HepG2 (cell line): ENCODE measurements around the gene CTSZ. TPM values are rescaled to one million over a fixed set of nuclear protein-coding genes. Genes with fewer than 3 reads are reported as not detected.

Experiments used
- ATAC-seq: fragments of 200-7000 bp; cut with Tn5 transposase; 3 replicates; pipeline ENCODE4 v1.9.1; 2020; ENCODE audit warnings: mild to moderate bottlenecking, moderate library complexity
- BruUV-seq: library from RNA; stranded (reverse); fragments of 400-500 nt; replicated peaks from 2 replicates; lab custom pipeline; 2021; lab: Mats Ljungman, UMichigan
- CTCF ChIA-PET: fragments of 300-600 bp; formaldehyde crosslinking; extraction: SDS; loops from one replicate; lab custom pipeline; 2021; ENCODE audit warnings: low total read pairs, inconsistent platforms, low intra/inter-chr PET ratio; lab: Yijun Ruan, JAX
- POLR2A ChIA-PET: fragments of 350-600 bp; sonication (Branson Sonifier 250); formaldehyde crosslinking; loops from one replicate; lab custom pipeline; 2020; ENCODE audit warnings: antibody characterized with exemption, inconsistent platforms; lab: Yijun Ruan, JAX
- DNase-seq: peaks from one replicate; pipeline ENCODE4 v3.0.0-alpha.2; 2015; ENCODE audit warnings: low spot score
- FAIRE-seq: peaks from 3 replicates; lab custom pipeline; 2011; peaks lifted over from hg19 to GRCh38; lab: Jason Lieb, UNC
- H2AFZ ChIP-seq: one replicate; pipeline ENCODE4 v1.6.1; 2011; ENCODE audit warnings: low read length, inconsistent platforms
- H3K27ac ChIP-seq: fragments of 300-600 bp; 3 replicates; pipeline ENCODE4 v1.8.0; 2011; ENCODE audit warnings: mixed run types, mild to moderate bottlenecking, mixed read lengths, low read length, inconsistent platforms; ENCODE audit not compliant: insufficient read depth; ENCODE audit errors: extremely low read length
- H3K27me3 ChIP-seq, 2 experiments: fragments of 200-600 bp in 1 of 2; 2 replicates in 1 of 2; 3 replicates in 1 of 2; pipeline versions ENCODE4 v1.6.0 to v1.8.0; 2011; ENCODE audit warnings: low read length in 2 of 2, mild to moderate bottlenecking in 2 of 2, moderate library complexity in 2 of 2, inconsistent platforms in 1 of 2; ENCODE audit not compliant: insufficient read depth in 2 of 2, control insufficient read depth in 1 of 2
- H3K36me3 ChIP-seq, 2 experiments: fragments of 200-600 bp in 1 of 2; replicated peaks in 1 of 2; 2 replicates in 1 of 2; 3 replicates in 1 of 2; pipeline versions ENCODE4 v1.5.1 to v1.8.0; 2011; ENCODE audit warnings: low read length in 2 of 2, inconsistent platforms in 1 of 2; ENCODE audit not compliant: insufficient read depth in 2 of 2, control insufficient read depth in 1 of 2
- H3K4me1 ChIP-seq: 2 replicates; pipeline ENCODE4 v1.5.1; 2012; ENCODE audit warnings: low read length, inconsistent platforms; ENCODE audit not compliant: insufficient read depth
- H3K4me2 ChIP-seq: 2 replicates; pipeline ENCODE4 v1.6.0; 2011; ENCODE audit warnings: low read depth, low read length, inconsistent platforms
- H3K4me3 ChIP-seq, 3 experiments: fragments of 200-600 bp in 1 of 3; sonication (generic), shearing (Covaris generic) in 1 of 3; replicated peaks in 1 of 3; 2 replicates each; pipeline ENCODE4 v1.5.1; 2011 to 2016; ENCODE audit warnings: low read length in 3 of 3, inconsistent platforms in 2 of 3, low read depth in 2 of 3, mild to moderate bottlenecking in 2 of 3, control low read depth in 1 of 3, mixed read lengths in 1 of 3; ENCODE audit not compliant: insufficient read depth in 1 of 3
- H3K79me2 ChIP-seq: one replicate; pipeline ENCODE4 v1.6.1; 2011; ENCODE audit warnings: low read length, inconsistent platforms; ENCODE audit not compliant: insufficient read depth
- H3K9ac ChIP-seq: 2 replicates; pipeline ENCODE4 v1.6.0; 2011; ENCODE audit warnings: mild to moderate bottlenecking, low read depth, low read length, inconsistent platforms; ENCODE audit not compliant: insufficient read depth
- H3K9me3 ChIP-seq: 2 replicates; pipeline ENCODE4 v1.5.1; 2012; ENCODE audit warnings: mild to moderate bottlenecking, low read length
- H4K20me1 ChIP-seq: 2 replicates; pipeline ENCODE4 v1.6.0; 2011; ENCODE audit warnings: inconsistent platforms, mild to moderate bottlenecking, low read length, moderate library complexity; ENCODE audit not compliant: insufficient read depth
- BRF2 ChIP-seq: sonication (generic); formaldehyde crosslinking; IDR thresholded peaks from 2 replicates; pipeline ENCODE4 v1.8.1; 2022; ENCODE audit warnings: mild to moderate bottlenecking, missing genetic modification reagents
- GATAD1 ChIP-seq: IDR thresholded peaks from 2 replicates; pipeline ENCODE4 v1.6.1; 2016; ENCODE audit warnings: missing genetic modification reagents, missing compliant biosample characterization
- SNRNP70 ChIP-seq: fragments of 200-400 bp; formaldehyde crosslinking; IDR thresholded peaks from 2 replicates; pipeline ENCODE4 v1.6.1; 2017; ENCODE audit warnings: mild to moderate bottlenecking, low read depth, low read length, moderate library complexity
- ZNF230 ChIP-seq: sonication (generic); formaldehyde crosslinking; IDR thresholded peaks from 2 replicates; pipeline ENCODE4 v1.4.0; 2020; ENCODE audit warnings: mild to moderate bottlenecking, missing genetic modification reagents
- ZNF414 ChIP-seq: sonication (generic); formaldehyde crosslinking; IDR thresholded peaks from 2 replicates; pipeline ENCODE4 v1.5.0; 2020; ENCODE audit warnings: missing genetic modification reagents
- ZNF552 ChIP-seq: sonication (generic); formaldehyde crosslinking; IDR thresholded peaks from 2 replicates; pipeline ENCODE4 v1.9.0; 2022; ENCODE audit warnings: missing genetic modification reagents, mild to moderate bottlenecking, borderline replicate concordance
- ZNF556 ChIP-seq: sonication (generic); formaldehyde crosslinking; IDR thresholded peaks from 2 replicates; pipeline ENCODE4 v1.4.0; 2020; ENCODE audit warnings: mild to moderate bottlenecking, missing genetic modification reagents, borderline replicate concordance
- ZNF816 ChIP-seq: sonication (generic); formaldehyde crosslinking; IDR thresholded peaks from 2 replicates; pipeline ENCODE4 v1.8.0; 2022; ENCODE audit warnings: missing genetic modification reagents, mild to moderate bottlenecking, borderline replicate concordance
- ZSCAN30 ChIP-seq: sonication (generic); formaldehyde crosslinking; IDR thresholded peaks from 2 replicates; pipeline ENCODE4 v1.5.0; 2020; ENCODE audit warnings: mild to moderate bottlenecking, missing genetic modification reagents
- ZSCAN9 ChIP-seq: IDR thresholded peaks from 2 replicates; pipeline ENCODE4 v1.6.1; 2016; ENCODE audit warnings: borderline replicate concordance
- ZXDC ChIP-seq: sonication (generic); formaldehyde crosslinking; IDR thresholded peaks from 2 replicates; pipeline ENCODE4 v1.5.0; 2020; ENCODE audit warnings: mild to moderate bottlenecking, missing genetic modification reagents
- WGBS: methylation state at CpG from one replicate; pipeline ENCODE4 v1.1.6; 2017; ENCODE audit warnings: low lambda C conversion rate; 5-methylcytosine and 5-hydroxymethylcytosine counted together
- in situ Hi-C: cut with HindIII; loops from 2 replicates; pipeline ENCODE4 v1.10.0; 2017; ENCODE audit warnings: low pct_unique_long_range_greater_than_20kb; ENCODE audit not compliant: extremely low pct_ligation_motif_present
- intact Hi-C: fragments of 100-400 bp; cut with micrococcal nuclease; formaldehyde crosslinking; loops from one replicate; pipeline ENCODE4 v1.10.0; 2022; ENCODE audit not compliant: unreplicated experiment
- polyA plus RNA-seq, 8 experiments: library from polyadenylated mRNA; depleted of rRNA in 3 of 8; stranded (reverse) in 7 of 8; unstranded in 1 of 8; fragments of >200 nt; fragmentation: Illumina TruSeq in 4 of 8; extraction: Trizol in 4 of 8; gene quantifications; 2 replicates each; pipeline versions ENCODE4 v1.2.1 to v1.2.3, GENCODE V29; 2011 to 2016; ENCODE audit warnings: low read depth in 4 of 8, missing spikeins in 1 of 8, mixed read lengths in 1 of 8; ENCODE audit not compliant: insufficient read depth in 1 of 8
- total RNA-seq, 5 experiments: library from RNA; depleted of rRNA; stranded (reverse); fragments of >200 nt; fragmentation: Illumina TruSeq; extraction: Trizol; gene quantifications; 2 replicates each; pipeline ENCODE4 v1.2.3, GENCODE V29; 2016; ENCODE audit warnings: low read depth in 1 of 5
- TF ChIP-seq, protein P1 (sequence below): sonication (generic); formaldehyde crosslinking; IDR thresholded peaks from 2 replicates; pipeline ENCODE4 v1.8.1; 2023; ENCODE audit warnings: mild to moderate bottlenecking, moderate library complexity, missing genetic modification reagents
- TF ChIP-seq, protein P2 (sequence below): IDR thresholded peaks from 2 replicates; pipeline ENCODE4 v1.6.1; 2016; ENCODE audit warnings: mild to moderate bottlenecking, missing biosample characterization, missing genetic modification reagents

The CTSZ gene
- total and polyA plus RNA-seq, 2 of the 13 experiments (the other 11 are each of a cell fraction or from before 2014, with no cell fraction given): 0.33 TPM; not detected in 1

- Histone ChIP-seq H3K4me2 (no peak overlapping the region), H3K79me2 (peaks cover 2% of the 10 kb centered on the region), H3K9me3 (no peaks in the 10 kb centered on the region), H3K9ac (no peak overlapping the region), H2AFZ (no peak overlapping the region), H3K4me3 (no peak overlapping the region), H3K4me1 (peaks cover 18% of the 10 kb centered on the region), H4K20me1 (no peaks in the 10 kb centered on the region), H3K27ac (no peak overlapping the region), H3K36me3 (no peaks in the 10 kb centered on the region), H3K27me3 (peaks cover 2 to 3% of the 10 kb centered on the region in 2 experiments; a peak in 3 of 5 replicates)
- intact Hi-C loops (no loop called here), in situ Hi-C loops (no loop called here)
- ATAC-seq (no peak), DNase-seq (no peak), FAIRE-seq (no peak)
- ChIA-PET CTCF (no interaction called here), POLR2A (no interaction called here)
- TF ChIP-seq ZSCAN30 (CRISPR knock-in tag): no peak
- TF ChIP-seq, protein P1, sequence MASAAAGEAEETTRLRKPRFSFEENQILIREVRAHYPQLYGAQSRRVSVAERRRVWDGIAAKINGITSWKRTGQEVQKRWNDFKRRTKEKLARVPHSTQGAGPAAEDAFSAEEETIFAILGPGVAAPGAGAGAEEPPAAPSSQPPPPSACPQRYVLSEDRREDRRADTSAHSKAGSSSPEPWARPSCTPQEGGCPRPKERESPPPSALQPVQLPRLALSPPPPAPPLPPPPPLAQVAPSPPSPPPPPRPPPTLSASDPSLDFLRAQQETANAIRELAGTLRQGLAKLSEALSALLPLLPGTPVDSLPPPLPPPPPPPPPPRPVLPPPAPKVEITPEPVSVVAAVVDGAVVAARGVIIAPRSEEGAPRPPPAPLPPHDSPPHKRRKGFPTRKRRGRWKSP (CRISPR knock-in tag): 0 out of 2 replicates have a peak, but pooled peaks have one; percentile 6
- WGBS: 93% methylated on average over 3 of the region's 3 CpGs
- BruUV-seq: no TSS peak
Observed at GRCh38 chr20:59046862-59047261, 39.8 kb upstream of the CTSZ start.

GRCh38 chr20:59044796-59045195 is 37.7 kb upstream of the CTSZ start:
- H3K27ac ChIP-seq: no peak overlapping the region
- no peak overlapping the region for H3K4me3 ChIP-seq
- H3K4me1 ChIP-seq: peaks cover 32% of the 10 kb centered on the region
- no peaks in the 10 kb centered on the region for H3K9me3 ChIP-seq
- intact Hi-C loops: no loop called here
- CTCF ChIA-PET: no interaction called here
- no peaks in the 10 kb centered on the region for H3K36me3 ChIP-seq
- H3K9ac ChIP-seq: no peak overlapping the region
- FAIRE-seq (no peak), ATAC-seq (no peak), DNase-seq (no peak)
- no peak overlapping the region for H3K4me2 ChIP-seq
- BruUV-seq: no TSS peak
- 48% methylated on average over 3 of the region's 3 CpGs for WGBS
- in situ Hi-C loops: no loop called here
- no peak overlapping the region for H2AFZ ChIP-seq
- H3K27me3 ChIP-seq: peaks cover 3 to 4% of the 10 kb centered on the region in 2 experiments; a peak in 3 of 5 replicates
- POLR2A ChIA-PET: no interaction called here
- no peaks in the 10 kb centered on the region for H4K20me1 ChIP-seq
- H3K79me2 ChIP-seq: peaks cover 16% of the 10 kb centered on the region
- TF ChIP-seq ZNF556 (no peak), GATAD1 (CRISPR knock-in tag) (no peak), ZNF552 (CRISPR knock-in tag) (no peak), BRF2 (CRISPR knock-in tag) (no peak), ZNF230 (CRISPR knock-in tag) (no peak), ZXDC (CRISPR knock-in tag) (no peak), ZSCAN9 (CRISPR knock-in tag) (no peak), ZNF414 (no peak), SNRNP70 (no peak), ZNF816 (no peak)
- TF ChIP-seq, protein P2, sequence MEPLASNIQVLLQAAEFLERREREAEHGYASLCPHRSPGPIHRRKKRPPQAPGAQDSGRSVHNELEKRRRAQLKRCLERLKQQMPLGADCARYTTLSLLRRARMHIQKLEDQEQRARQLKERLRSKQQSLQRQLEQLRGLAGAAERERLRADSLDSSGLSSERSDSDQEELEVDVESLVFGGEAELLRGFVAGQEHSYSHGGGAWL (CRISPR knock-in tag): no peak
